NCI-H748 treated with DMSO at 0.1 percent for 48 hours (cell line): ENCODE measurements around the gene RGPD4.
A peak's percentile ranks its signal among the peaks of the same experiment; 100 is the strongest.

Experiments used
- DNase-seq: peaks from one replicate; lab custom pipeline; 2025; lab: John Stamatoyannopoulos, UW

The RGPD4 gene

GRCh38 chr2:107931412-107931811 is 104.7 kb downstream of the RGPD4 start:
- DNase-seq: no peak

GRCh38 chr2:107932488-107932887 is 105.8 kb downstream of the RGPD4 start:
- DNase-seq: no peak

- DNase-seq: peak; percentile 1
These were observed 106.3 kb downstream of the RGPD4 start for GRCh38 chr2:107932979-107933378.

GRCh38 chr2:107936433-107937359 is 110.0 kb downstream of the RGPD4 start:
- no peak for DNase-seq
